ENCODE measurements around the gene SPATS2. TPM values are rescaled to one million over a fixed set of nuclear protein-coding genes. Genes with fewer than 3 reads are reported as not detected.

Gene SPATS2
- total and polyA plus RNA-seq, 2 donors (not counting 3 experiments of a cell fraction or from before 2014, with no cell fraction given) = 55.8 to 66.5 TPM

GRCh38 chr12:49518914-49519573, 151.8 kb downstream of the SPATS2 start:
- H3K27ac ChIP-seq (ENCODE audit: insufficient read depth, low read depth, low read length) = no peak overlapping the region
- no peaks in the 10 kb centered on the region for H3K9me3 ChIP-seq (replicated peaks; ENCODE audit: control insufficient read depth, insufficient read depth, low read length)
- ChIA-PET POLR2A (no interaction called here), CTCF (interaction anchor here (0.9 to 11.1 kb wide), 8 partner anchors 10 to 187 kb away, joined by 3 to 679 read pairs (median 4); partner anchors contain the start of gene SPATS2)
- DNase-seq (ENCODE audit: low read depth, low spot score) (peak; percentile 73), FAIRE-seq (peak; percentile 72)
- H3K79me2 ChIP-seq (ENCODE audit: control insufficient read depth, insufficient read depth, low read length) = no peaks in the 10 kb centered on the region
- no peaks in the 10 kb centered on the region for H4K20me1 ChIP-seq (replicated peaks; ENCODE audit: control insufficient read depth, extremely low read depth, insufficient read depth, low read length)
- H3K4me2 ChIP-seq (ENCODE audit: insufficient read depth, low read length) = no peak overlapping the region
- H3K9me1 ChIP-seq (replicated peaks; ENCODE audit: control insufficient read depth, extremely low read depth, insufficient read depth, low read length) = no peaks in the 10 kb centered on the region
- BruUV-seq (replicated peaks) = no TSS peak
- no peak overlapping the region for H3K4me3 ChIP-seq (replicated peaks in 1 of 3; ENCODE audit: insufficient read depth in 1 of 3, low read depth in 1 of 3, low read length in 3 of 3)
- no peak overlapping the region for H3K9ac ChIP-seq (replicated peaks; ENCODE audit: extremely low read depth, insufficient read depth, low read length)
- H3K4me1 ChIP-seq (ENCODE audit: control insufficient read depth, extremely low read depth, insufficient read depth, low read length) = peaks cover 20% of the 10 kb centered on the region
- TF ChIP-seq FOS (IDR thresholded peaks at IDR 0.05; ENCODE audit: borderline replicate concordance, insufficient read depth, low read length) (peak; percentile 76), POLR2A (IDR thresholded peaks at IDR 0.05; ENCODE audit: low read depth, low read length) (no peak)
- no peaks in the 10 kb centered on the region for H3K27me3 ChIP-seq (ENCODE audit: control insufficient read depth in 2 of 2, insufficient read depth in 2 of 2, low read length in 2 of 2)
- intact Hi-C loops (cut with micrococcal nuclease) (loop anchor here (10.0 kb wide), 1 partner anchor 234 kb away; no protein-coding TSS in a partner anchor), dilution Hi-C loops (cut with MboI; ENCODE audit: extremely low pct_ligation_motif_present, low sequenced_read_pairs) (loop anchor here (25.0 kb wide), 1 partner anchor 157 kb away; the partner anchor contains the start of gene SPATS2)
- no peak overlapping the region for H2AFZ ChIP-seq (ENCODE audit: low read depth, low read length)
- H3K36me3 ChIP-seq (ENCODE audit: control insufficient read depth in 2 of 2, extremely low read depth in 1 of 2, insufficient read depth in 2 of 2, low read length in 2 of 2) = peaks cover 7 to 18% of the 10 kb centered on the region in 2 experiments

GRCh38 chr12:49519574-49519936, 152.3 kb downstream of the SPATS2 start:
- Histone ChIP-seq H3K4me3 (replicated peaks in 1 of 3; ENCODE audit: insufficient read depth in 1 of 3, low read depth in 1 of 3, low read length in 3 of 3) (no peak overlapping the region), H3K27ac (ENCODE audit: insufficient read depth, low read depth, low read length) (no peak overlapping the region), H3K9ac (replicated peaks; ENCODE audit: extremely low read depth, insufficient read depth, low read length) (no peak overlapping the region), H3K9me3 (replicated peaks; ENCODE audit: control insufficient read depth, insufficient read depth, low read length) (no peaks in the 10 kb centered on the region), H3K36me3 (ENCODE audit: control insufficient read depth in 2 of 2, extremely low read depth in 1 of 2, insufficient read depth in 2 of 2, low read length in 2 of 2) (peaks cover 7 to 22% of the 10 kb centered on the region in 2 experiments), H3K4me2 (ENCODE audit: insufficient read depth, low read length) (no peak overlapping the region), H3K9me1 (replicated peaks; ENCODE audit: control insufficient read depth, extremely low read depth, insufficient read depth, low read length) (no peaks in the 10 kb centered on the region), H2AFZ (ENCODE audit: low read depth, low read length) (no peak overlapping the region), H4K20me1 (replicated peaks; ENCODE audit: control insufficient read depth, extremely low read depth, insufficient read depth, low read length) (no peaks in the 10 kb centered on the region), H3K27me3 (ENCODE audit: control insufficient read depth in 2 of 2, insufficient read depth in 2 of 2, low read length in 2 of 2) (no peaks in the 10 kb centered on the region), H3K4me1 (ENCODE audit: control insufficient read depth, extremely low read depth, insufficient read depth, low read length) (peaks cover 19% of the 10 kb centered on the region), H3K79me2 (ENCODE audit: control insufficient read depth, insufficient read depth, low read length) (no peaks in the 10 kb centered on the region)
- dilution Hi-C loops (cut with MboI; ENCODE audit: extremely low pct_ligation_motif_present, low sequenced_read_pairs) (loop anchor here (25.0 kb wide), 1 partner anchor 157 kb away; the partner anchor contains the start of gene SPATS2), intact Hi-C loops (cut with micrococcal nuclease) (loop anchor here (10.0 kb wide), 1 partner anchor 235 kb away; no protein-coding TSS in a partner anchor)
- TF ChIP-seq EZH2 (IDR thresholded peaks at IDR 0.05; ENCODE audit: borderline replicate concordance, low read depth, low read length, severe bottlenecking) = no peak
- TF ChIP-seq GATA2 (IDR thresholded peaks at IDR 0.05; ENCODE audit: insufficient read depth, insufficient read length, low read depth, low read length) = no peak
- no peak for TF ChIP-seq MYC (IDR thresholded peaks at IDR 0.05; ENCODE audit: low read depth, low read length)
- no peak for TF ChIP-seq POLR2AphosphoS5 (IDR thresholded peaks at IDR 0.05; ENCODE audit: insufficient read depth, low read depth, low read length)
- no peak for TF ChIP-seq CTCF (IDR thresholded peaks at IDR 0.05; ENCODE audit: extremely low read depth in 1 of 2, insufficient read depth in 1 of 2, low read depth in 1 of 2, low read length in 2 of 2)
- FAIRE-seq (no peak), DNase-seq (ENCODE audit: low read depth, low spot score) (no peak)
- ChIA-PET POLR2A (no interaction called here), CTCF (interaction anchor here (1.0 to 11.1 kb wide), 6 partner anchors 16 to 188 kb away, joined by 3 to 679 read pairs (median 6); partner anchors contain the start of gene SPATS2)
- no TSS peak for BruUV-seq (replicated peaks)

Measured in endothelial cell of umbilical vein (primary cell).